ENCODE data around the gene NRDE2.

Gene NRDE2

GRCh38 chr14:90278199-90279175 is 53.3 kb downstream of the NRDE2 start:
- DNase-seq (ENCODE audit: low read depth), result no peak
- no peak for TF ChIP-seq CTCF (IDR thresholded peaks at IDR 0.05; ENCODE audit: low read length, missing control alignments)

GRCh38 chr14:90277581-90278198 is 54.1 kb downstream of the NRDE2 start:
- DNase-seq (ENCODE audit: low read depth), result no peak
- no peak overlapping the region for H3K4me3 ChIP-seq (replicated peaks; ENCODE audit: low read depth, low read length)
- TF ChIP-seq CTCF (IDR thresholded peaks at IDR 0.05; ENCODE audit: low read length, missing control alignments), result no peak

More at GRCh38 chr14:90278199-90279175, 53.3 kb downstream of the NRDE2 start:
- no peak overlapping the region for H3K4me3 ChIP-seq (replicated peaks; ENCODE audit: low read depth, low read length)

GRCh38 chr14:90276646-90277367 is 54.9 kb downstream of the NRDE2 start:
- no peak overlapping the region for H3K4me3 ChIP-seq (replicated peaks; ENCODE audit: low read depth, low read length)
- no peak for TF ChIP-seq CTCF (IDR thresholded peaks at IDR 0.05; ENCODE audit: low read length, missing control alignments)
- no peak for DNase-seq (ENCODE audit: low read depth)

- DNase-seq (ENCODE audit: low read depth), result peak; percentile 56
- H3K4me3 ChIP-seq (replicated peaks; ENCODE audit: low read depth, low read length), result no peak overlapping the region
- TF ChIP-seq CTCF (IDR thresholded peaks at IDR 0.05; ENCODE audit: low read length, missing control alignments), result no peak
Observed at GRCh38 chr14:90275820-90276219, 55.9 kb downstream of the NRDE2 start.

GRCh38 chr14:90275458-90275814 is 56.3 kb downstream of the NRDE2 start:
- TF ChIP-seq CTCF (IDR thresholded peaks at IDR 0.05; ENCODE audit: low read length, missing control alignments), result no peak
- H3K4me3 ChIP-seq (replicated peaks; ENCODE audit: low read depth, low read length), result no peak overlapping the region
- no peak for DNase-seq (ENCODE audit: low read depth)

- H3K4me3 ChIP-seq (replicated peaks; ENCODE audit: low read depth, low read length), result no peak overlapping the region
- peak; percentile 82 for DNase-seq (ENCODE audit: low read depth)
- TF ChIP-seq CTCF (IDR thresholded peaks at IDR 0.05; ENCODE audit: low read length, missing control alignments), result no peak
Observed at GRCh38 chr14:90274808-90275457, 56.8 kb downstream of the NRDE2 start.
